Stimulated activated CD8-positive, alpha-beta memory T cell treated with anti-CD3 and anti-CD28 coated beads, Interleukin-4, amount 100 ng/mL, for 4 hours (primary cell): ENCODE measurements around the gene IFNK.

Experiments
- DNase-seq, 2 donors: peaks; one replicate each; pipeline ENCODE4 v3.0.0-alpha.2; 2020; ENCODE audit warnings: low read depth in 2 of 2, low spot score in 1 of 2

The IFNK gene

GRCh38 chr9:27572918-27573633, 49.0 kb downstream of the IFNK start, which contains the start of gene C9orf72:
Gene C9orf72 (minus strand): TSS chr9:27573481. CDS start chr9:27567120, 6,361 bp downstream.
- DNase-seq: peak; percentile 71 to 81

- peak; percentile 89 to 94 for DNase-seq
Observed at GRCh38 chr9:27573634-27574590, 49.8 kb downstream of the IFNK start.
